ENCODE data around the gene LIN7A.
"Not testable (repeated sequence)": the region's sequence is repeated elsewhere in the genome, so short reads cannot be mapped to it uniquely, and the experiment has no call there.

Gene LIN7A

GRCh38 chr12:80920006-80920405 is 17.7 kb downstream of the LIN7A start:
- no peak for DNase-seq (ENCODE audit: low read depth in 2 of 2)

GRCh38 chr12:80917651-80918050 is 20.1 kb downstream of the LIN7A start:
- DNase-seq (ENCODE audit: low read depth in 2 of 2): no peak

GRCh38 chr12:80912901-80913770 is 24.6 kb downstream of the LIN7A start:
- DNase-seq (ENCODE audit: low read depth in 2 of 2): no peak

DNA sequence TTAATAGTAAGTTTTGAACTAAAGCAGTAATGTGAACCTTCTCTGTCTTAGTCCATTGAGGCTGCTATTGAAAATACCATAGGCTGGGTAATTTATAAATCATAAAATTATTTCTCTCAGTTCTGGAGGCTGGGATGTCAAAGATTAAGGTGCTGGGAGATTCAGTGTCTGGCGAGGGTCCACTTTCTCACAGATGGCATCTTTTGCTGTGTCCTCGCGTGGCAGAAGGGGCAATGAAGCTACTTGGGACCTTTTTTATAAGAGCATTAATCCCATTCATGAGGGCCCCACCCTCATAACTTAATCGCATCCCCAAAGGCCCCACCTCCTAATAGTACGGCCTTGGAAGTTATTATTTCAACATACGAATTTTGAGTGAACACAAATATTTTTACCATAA is 28.4 kb downstream of the LIN7A start:
- no peak for DNase-seq (ENCODE audit: low read depth in 2 of 2)

DNA sequence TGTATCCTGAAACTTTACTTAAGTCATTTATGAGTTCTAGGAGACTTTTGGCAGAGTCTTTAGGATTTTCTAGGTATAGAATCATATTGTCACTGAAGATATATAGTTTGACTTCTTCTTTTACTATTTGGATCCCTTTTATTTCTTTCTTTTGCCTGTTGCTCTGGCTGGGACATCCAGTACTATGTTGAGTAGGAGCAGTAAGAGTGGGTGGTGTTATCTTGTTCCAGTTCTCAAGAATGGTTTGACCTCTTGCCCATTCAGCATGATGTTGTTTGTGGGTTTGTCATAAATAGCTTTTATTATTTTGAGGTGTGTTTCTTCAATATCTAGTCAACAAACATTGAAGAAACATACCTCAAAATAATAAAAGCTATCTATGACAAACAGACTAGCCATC is 35.0 kb downstream of the LIN7A start:
- no peak for DNase-seq (ENCODE audit: low read depth in 2 of 2)

- DNase-seq (ENCODE audit: low read depth in 2 of 2): no peak
These were observed 36.1 kb downstream of the LIN7A start for GRCh38 chr12:80901661-80902060.

DNA sequence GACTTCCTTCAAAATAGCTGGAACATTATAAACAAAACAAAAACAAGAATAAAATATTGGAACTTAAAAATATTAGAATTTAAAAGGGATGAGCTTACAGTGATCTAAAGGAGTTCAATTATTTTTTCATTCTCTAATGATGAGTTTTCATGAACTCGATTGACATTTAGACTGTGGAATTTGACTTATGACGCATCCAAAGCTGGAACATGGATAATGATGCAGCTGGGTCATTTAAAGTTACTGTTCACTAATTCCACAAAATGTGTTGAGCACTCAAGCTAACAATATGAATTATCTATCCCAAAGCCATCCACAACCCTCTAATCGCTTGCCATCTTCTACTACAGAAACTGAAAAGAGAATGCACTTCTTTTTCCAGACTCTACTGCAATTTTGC is 42.5 kb downstream of the LIN7A start:
- no peak for DNase-seq (ENCODE audit: low read depth in 2 of 2)

GRCh38 chr12:80894179-80894578 is 43.6 kb downstream of the LIN7A start:
- no peak for DNase-seq (ENCODE audit: low read depth in 2 of 2)

GRCh38 chr12:80892597-80893445 is 44.9 kb downstream of the LIN7A start:
- no peak for DNase-seq (ENCODE audit: low read depth in 2 of 2)

DNA sequence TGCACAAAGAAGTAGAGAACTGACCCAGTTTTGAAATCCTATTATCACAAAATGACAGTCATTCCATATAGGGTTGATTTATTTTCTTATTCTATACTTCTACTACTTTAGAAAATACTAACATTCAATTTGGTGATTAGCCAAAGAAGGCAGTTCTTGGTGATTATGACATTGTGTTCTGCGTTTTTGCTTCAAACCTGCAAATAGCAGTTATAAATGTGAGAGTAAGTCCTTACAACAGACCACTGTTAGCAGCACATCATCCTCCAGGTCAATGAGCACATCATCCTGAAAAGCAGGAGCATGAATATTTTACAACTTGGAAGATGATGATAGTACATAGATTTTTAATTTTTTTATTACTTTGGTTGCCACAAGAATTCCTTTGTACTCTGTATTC is 53.1 kb downstream of the LIN7A start:
- no peak for DNase-seq (ENCODE audit: low read depth in 2 of 2)

DNA sequence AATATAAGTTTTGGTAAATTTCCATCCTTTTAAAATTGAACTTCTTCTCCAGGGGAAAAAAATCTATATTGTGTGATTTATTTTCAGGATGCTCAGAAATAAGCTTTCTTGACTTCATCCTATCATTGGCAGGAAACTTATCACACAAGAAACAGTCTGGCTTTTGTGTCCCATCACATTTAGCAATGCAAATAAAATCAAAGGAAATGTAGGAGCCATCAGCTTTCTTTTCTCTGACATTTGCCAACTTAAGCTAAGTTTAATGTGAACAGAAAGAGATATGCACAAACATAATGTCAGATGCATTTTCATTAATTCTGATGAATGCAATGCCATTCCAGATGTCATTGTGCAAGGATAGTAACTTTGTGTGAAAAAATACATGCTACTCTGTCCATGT is 56.6 kb downstream of the LIN7A start:
- no peak for DNase-seq (ENCODE audit: low read depth in 2 of 2)

- DNase-seq (ENCODE audit: low read depth in 2 of 2): not testable (repeated sequence)
These were observed 59.3 kb downstream of the LIN7A start for GRCh38 chr12:80878452-80878851.

DNA sequence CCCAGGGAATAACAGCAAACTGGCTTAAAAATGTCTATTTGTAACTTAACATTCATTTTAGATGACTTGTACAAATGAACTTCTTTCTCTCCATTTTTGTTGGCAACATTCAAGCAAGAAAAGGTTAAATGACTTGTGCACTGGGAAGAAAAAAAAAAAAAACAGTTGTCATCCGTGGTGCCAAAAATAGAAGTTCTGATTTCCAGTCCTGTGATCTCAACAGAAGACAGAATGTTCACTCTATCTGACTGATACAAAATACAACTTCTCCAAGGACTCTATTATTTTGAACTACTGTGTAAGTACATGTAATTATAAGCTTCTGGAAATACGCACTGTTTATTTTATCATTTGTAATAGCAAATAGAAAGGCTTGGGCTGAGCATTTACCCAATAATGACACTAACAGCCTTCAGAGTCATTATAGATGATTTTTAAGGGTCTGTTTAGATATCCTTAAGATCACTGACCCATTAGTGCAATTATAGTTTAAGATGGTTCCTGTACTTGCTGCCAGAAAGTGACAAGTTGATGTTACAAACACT is 59.9 kb downstream of the LIN7A start:
- no peak for DNase-seq (ENCODE audit: low read depth in 2 of 2)

- DNase-seq (ENCODE audit: low read depth in 2 of 2): no peak
These were observed 65.7 kb downstream of the LIN7A start for GRCh38 chr12:80872053-80872452.

DNA sequence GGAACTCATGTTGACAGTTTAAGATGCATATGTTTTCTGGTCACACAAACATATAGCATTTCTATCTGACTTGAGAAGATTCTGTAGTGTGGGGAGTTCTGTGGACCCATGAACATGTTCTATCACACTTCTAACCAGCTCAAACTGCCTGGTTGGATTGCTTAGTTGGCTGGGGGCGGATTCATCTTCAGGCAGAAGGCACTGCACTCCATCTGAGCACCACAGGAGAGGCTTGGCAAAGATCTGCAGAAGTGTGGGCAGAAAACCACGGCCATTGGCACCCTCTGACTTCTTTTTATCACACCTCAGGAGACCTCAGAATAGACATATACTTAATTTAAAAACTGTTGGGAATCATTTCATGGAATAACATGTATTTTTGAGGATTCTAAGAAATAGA is 68.5 kb downstream of the LIN7A start:
- no peak for DNase-seq (ENCODE audit: low read depth in 2 of 2)

DNA sequence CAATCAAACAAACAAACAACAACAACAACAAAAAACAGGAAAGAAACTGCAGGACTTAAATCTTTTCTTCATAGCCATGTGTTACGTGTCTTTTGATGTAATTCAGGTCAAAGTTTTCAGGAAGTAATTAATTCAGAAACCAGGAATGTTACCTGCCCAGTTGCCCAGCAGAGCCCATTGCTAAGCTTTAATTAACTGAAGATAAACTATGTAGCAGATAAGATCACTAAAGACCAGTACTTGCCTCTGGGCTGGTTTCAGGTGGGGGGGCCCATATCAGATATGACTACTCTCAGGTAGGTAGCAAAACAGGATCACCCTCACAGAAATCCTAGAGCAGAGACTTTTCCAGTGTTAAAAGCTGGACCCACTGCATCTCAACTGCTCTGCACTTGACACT is 69.2 kb downstream of the LIN7A start:
- no peak for DNase-seq (ENCODE audit: low read depth in 2 of 2)

GRCh38 chr12:80867941-80868340 is 69.8 kb downstream of the LIN7A start:
- no peak for DNase-seq (ENCODE audit: low read depth in 2 of 2)

DNA sequence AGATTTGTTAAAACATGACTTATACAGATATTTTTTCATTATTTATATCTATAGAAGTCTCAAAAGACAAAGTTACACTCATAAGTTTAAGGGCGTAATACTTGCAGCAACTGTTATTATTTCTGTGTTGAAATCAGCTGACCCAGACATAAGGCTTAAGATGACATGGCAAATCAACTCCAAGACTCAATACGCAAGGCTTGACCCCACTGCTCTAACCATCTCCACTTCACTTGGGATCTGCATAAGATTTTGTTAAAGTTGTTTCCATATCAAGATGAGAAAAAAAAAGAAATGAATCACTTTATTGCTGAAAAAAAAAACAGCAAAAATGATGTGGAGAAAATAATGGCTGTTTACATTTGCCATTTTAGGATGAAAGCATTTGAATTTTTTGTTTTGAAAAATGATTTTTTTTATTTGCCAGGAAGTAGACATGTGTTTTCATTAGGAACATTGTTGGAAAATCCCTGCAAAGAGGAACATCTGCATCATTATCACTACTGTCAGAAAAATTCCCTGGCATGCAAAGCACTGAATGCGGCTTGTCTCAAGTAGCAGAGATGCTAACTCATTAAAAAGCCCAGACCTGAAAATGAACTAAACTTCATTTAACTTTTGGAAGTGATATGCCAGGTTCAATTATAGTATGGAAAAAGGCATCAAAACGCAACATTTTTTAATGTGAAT is 73.5 kb downstream of the LIN7A start:
- DNase-seq (ENCODE audit: low read depth in 2 of 2): no peak

- DNase-seq (ENCODE audit: low read depth in 2 of 2): no peak
These were observed 75.2 kb downstream of the LIN7A start for GRCh38 chr12:80862531-80862930.

DNA sequence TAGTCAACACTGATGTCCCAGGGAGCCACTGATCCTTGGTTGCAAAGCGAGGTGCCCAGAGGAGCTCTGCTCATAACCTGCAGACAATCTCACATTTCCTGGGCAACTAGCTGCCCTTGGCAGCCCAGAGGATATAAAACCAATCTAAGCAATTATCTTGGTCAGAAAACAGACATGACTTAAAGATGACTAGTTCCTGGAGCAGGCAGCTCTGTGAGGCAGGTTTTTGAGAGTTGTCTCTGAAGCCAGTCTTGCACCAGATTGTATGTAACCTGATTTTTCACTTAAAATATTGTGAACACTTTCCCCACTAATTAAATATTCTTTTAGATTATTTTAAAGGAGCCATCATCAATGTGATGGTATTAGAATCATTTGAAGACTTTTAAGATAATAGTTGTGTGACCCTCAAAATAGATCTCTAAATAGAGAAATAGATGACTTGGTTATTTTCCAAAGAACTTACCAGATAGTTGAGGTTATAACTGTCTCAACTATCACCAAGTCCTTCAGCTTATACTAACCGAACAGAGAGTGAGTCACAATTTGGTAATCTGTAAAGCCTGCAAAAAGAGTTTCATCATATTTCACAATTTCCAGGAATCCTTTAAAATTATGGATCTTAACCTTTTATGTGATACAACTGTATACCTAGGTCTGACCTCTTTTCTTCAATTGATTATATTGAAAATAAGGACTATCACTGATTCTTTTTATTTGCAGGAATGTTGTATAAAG is 75.9 kb downstream of the LIN7A start:
- DNase-seq (ENCODE audit: low read depth in 2 of 2): no peak

- no peak for DNase-seq (ENCODE audit: low read depth in 2 of 2)
These were observed 76.8 kb downstream of the LIN7A start for GRCh38 chr12:80860928-80861327.
